Activated T-cell treated with anti-CD3 and anti-CD28 coated beads, Interleukin-2, amount 50 U/mL, for 1 hour (primary cell): ENCODE results near the gene CORO2A.
A peak's percentile ranks its signal among the peaks of the same experiment; 100 is the strongest.
"Not testable (repeated sequence)": the region's sequence is repeated elsewhere in the genome, so short reads cannot be mapped to it uniquely, and the experiment has no call there.

Experiments used
- DNase-seq: peaks from one replicate; pipeline ENCODE4 v3.0.0-alpha.2; 2020

The CORO2A gene

GRCh38 chr9:98189412-98189811 is 3.0 kb downstream of the CORO2A start:
- DNase-seq, result no peak

- no peak for DNase-seq
Measured at GRCh38 chr9:98187926-98188325, 4.5 kb downstream of the CORO2A start.

- DNase-seq, result no peak
Measured at GRCh38 chr9:98186236-98186635, 6.2 kb downstream of the CORO2A start.

- DNase-seq, result no peak
Measured at GRCh38 chr9:98185611-98186171, 6.7 kb downstream of the CORO2A start.

- no peak for DNase-seq
Measured at GRCh38 chr9:98185021-98185567, 7.3 kb downstream of the CORO2A start.

GRCh38 chr9:98184326-98184725 is 8.1 kb downstream of the CORO2A start:
- no peak for DNase-seq

- no peak for DNase-seq
Measured at GRCh38 chr9:98182889-98183599, 9.4 kb downstream of the CORO2A start.

- DNase-seq, result no peak
Measured at GRCh38 chr9:98182069-98182820, 10.2 kb downstream of the CORO2A start.

- no peak for DNase-seq
Measured at GRCh38 chr9:98181746-98182068, 10.7 kb downstream of the CORO2A start.

GRCh38 chr9:98180996-98181395 is 11.4 kb downstream of the CORO2A start:
- no peak for DNase-seq

- DNase-seq, result no peak
Measured at GRCh38 chr9:98178874-98179850, 13.3 kb downstream of the CORO2A start.

GRCh38 chr9:98176391-98177259 is 15.8 kb downstream of the CORO2A start:
- no peak for DNase-seq

GRCh38 chr9:98175762-98176161 is 16.7 kb downstream of the CORO2A start:
- no peak for DNase-seq

- DNase-seq, result no peak
Measured at GRCh38 chr9:98175028-98175569, 17.3 kb downstream of the CORO2A start.

- not testable (repeated sequence) for DNase-seq
Measured at GRCh38 chr9:98174502-98174918, 17.9 kb downstream of the CORO2A start.

GRCh38 chr9:98173181-98173580 is 19.3 kb downstream of the CORO2A start:
- DNase-seq, result no peak

- no peak for DNase-seq
Measured at GRCh38 chr9:98172604-98173003, 19.8 kb downstream of the CORO2A start.

- DNase-seq, result no peak
Measured at GRCh38 chr9:98171176-98171925, 21.1 kb downstream of the CORO2A start.

GRCh38 chr9:98168941-98169488 is 23.4 kb downstream of the CORO2A start:
- DNase-seq, result peak; percentile 27

- DNase-seq, result no peak
Measured at GRCh38 chr9:98168153-98168780, 24.2 kb downstream of the CORO2A start.
